GM12874 (cell line): ENCODE results near the gene WFDC5.

Experiments
- CTCF ChIP-seq: IDR thresholded peaks from 2 replicates; pipeline ENCODE4 v1.5.1; 2011; ENCODE audit warnings: low read depth, mild to moderate bottlenecking, control low read depth, low read length, moderate library complexity; ENCODE audit not compliant: insufficient read depth

WFDC5 gene

GRCh38 chr20:45064812-45065211, 50.2 kb downstream of the WFDC5 start:
- TF ChIP-seq CTCF = no peak

GRCh38 chr20:45061244-45061643, 53.7 kb downstream of the WFDC5 start:
- TF ChIP-seq CTCF = no peak

- no peak for TF ChIP-seq CTCF
Measured at GRCh38 chr20:45060294-45060693, 54.7 kb downstream of the WFDC5 start.
